Liver (tissue), 9 donors: ENCODE data around the gene C10orf67. TPM values are rescaled to one million over a fixed set of nuclear protein-coding genes. Genes with fewer than 3 reads are reported as not detected.

Source experiments
- DNase-seq: peaks from one replicate; pipeline ENCODE4 v3.0.0-alpha.2; 2017; ENCODE audit warnings: low spot score
- H3K27ac ChIP-seq, 2 donors: one replicate each; pipeline ENCODE4 v1.7.0; 2013; ENCODE audit warnings: inconsistent platforms in 2 of 2, low read length in 2 of 2, control low read depth in 1 of 2, low read depth in 1 of 2, mild to moderate bottlenecking in 1 of 2
- H3K27me3 ChIP-seq, 4 donors: one replicate each; pipeline versions ENCODE4 v1.6.1 to v1.7.0; 2013; ENCODE audit warnings: low read length in 3 of 4, inconsistent platforms in 1 of 4, mild to moderate bottlenecking in 1 of 4, moderate library complexity in 1 of 4; ENCODE audit not compliant: control insufficient read depth in 4 of 4, insufficient read depth in 4 of 4
- H3K36me3 ChIP-seq, 4 donors: one replicate each; pipeline versions ENCODE4 v1.6.1 to v1.7.0; 2013; ENCODE audit warnings: low read length in 3 of 4, mild to moderate bottlenecking in 3 of 4, low read depth in 1 of 4, moderate library complexity in 1 of 4; ENCODE audit not compliant: control insufficient read depth in 4 of 4, insufficient read depth in 3 of 4
- H3K4me1 ChIP-seq, 4 donors: one replicate each; pipeline versions ENCODE4 v1.6.1 to v1.7.0; 2013; ENCODE audit warnings: low read length in 3 of 4, mild to moderate bottlenecking in 3 of 4, moderate library complexity in 1 of 4; ENCODE audit not compliant: control insufficient read depth in 4 of 4, insufficient read depth in 4 of 4
- H3K4me3 ChIP-seq, 3 donors: one replicate each; pipeline versions ENCODE4 v1.6.1 to v1.7.0; 2013; ENCODE audit warnings: low read length in 3 of 3, control low read depth in 1 of 3, low read depth in 1 of 3, mild to moderate bottlenecking in 1 of 3
- H3K9ac ChIP-seq, 2 donors: one replicate each; pipeline ENCODE4 v1.7.0; 2013; ENCODE audit warnings: low read length in 2 of 2, mild to moderate bottlenecking in 2 of 2, moderate library complexity in 2 of 2, control low read depth in 1 of 2, low read depth in 1 of 2
- H3K9me3 ChIP-seq, 4 donors: one replicate each; pipeline versions ENCODE4 v1.6.1 to v1.7.0; 2013; ENCODE audit warnings: low read length in 3 of 4; ENCODE audit not compliant: control insufficient read depth in 4 of 4
- ATF3 ChIP-seq: IDR thresholded peaks from 2 replicates; pipeline ENCODE4 v1.6.1; 2016; ENCODE audit warnings: antibody characterized with exemption
- CTCF ChIP-seq: fragments of 150-350 bp; IDR thresholded peaks from 2 replicates; pipeline ENCODE4 v1.5.1; 2017; ENCODE audit warnings: improper control_type of control experiment, low read depth, low read length; ENCODE audit not compliant: missing input control
- EGR1 ChIP-seq, 2 donors: IDR thresholded peaks; 2 replicates each; pipeline ENCODE4 v1.6.1; 2016 to 2018; ENCODE audit warnings: antibody characterized with exemption in 2 of 2, low read depth in 2 of 2
- FOXA1 ChIP-seq: IDR thresholded peaks from 2 replicates; pipeline ENCODE4 v1.6.1; 2016; ENCODE audit warnings: antibody characterized with exemption
- FOXA2 ChIP-seq: IDR thresholded peaks from 2 replicates; pipeline ENCODE4 v1.6.1; 2016; ENCODE audit warnings: antibody characterized with exemption
- GABPA ChIP-seq, 2 donors: IDR thresholded peaks in 1 of 2; conservative IDR thresholded peaks in 1 of 2; 2 replicates each; pipeline ENCODE4 v1.6.1; 2016; ENCODE audit warnings: antibody characterized with exemption in 2 of 2, mild to moderate bottlenecking in 1 of 2, moderate library complexity in 1 of 2
- HNF4A ChIP-seq, 2 donors: conservative IDR thresholded peaks; 2 replicates each; pipeline ENCODE4 v1.6.1; 2016; ENCODE audit warnings: antibody characterized with exemption in 2 of 2, mild to moderate bottlenecking in 2 of 2
- HNF4G ChIP-seq: IDR thresholded peaks from 2 replicates; pipeline ENCODE4 v1.6.1; 2016; ENCODE audit warnings: antibody characterized with exemption
- JUND ChIP-seq, 2 donors: IDR thresholded peaks; 2 replicates each; pipeline ENCODE4 v1.6.1; 2016; ENCODE audit warnings: antibody characterized with exemption in 2 of 2
- MAX ChIP-seq: IDR thresholded peaks from 2 replicates; pipeline ENCODE4 v1.6.1; 2016; ENCODE audit warnings: antibody characterized with exemption
- NR2F2 ChIP-seq: IDR thresholded peaks from 2 replicates; pipeline ENCODE4 v1.6.1; 2016; ENCODE audit warnings: antibody characterized with exemption
- RAD21 ChIP-seq, 2 donors: IDR thresholded peaks; 2 replicates each; pipeline ENCODE4 v1.6.1; 2016; ENCODE audit warnings: antibody characterized with exemption in 2 of 2, mild to moderate bottlenecking in 2 of 2
- REST ChIP-seq: IDR thresholded peaks from 2 replicates; pipeline ENCODE4 v1.6.1; 2016; ENCODE audit warnings: antibody characterized with exemption, mild to moderate bottlenecking
- RXRA ChIP-seq, 2 donors: IDR thresholded peaks; 2 replicates each; pipeline ENCODE4 v1.6.1; 2017 to 2018; ENCODE audit warnings: antibody characterized with exemption in 2 of 2, mild to moderate bottlenecking in 1 of 2
- SP1 ChIP-seq: IDR thresholded peaks from 2 replicates; pipeline ENCODE4 v1.6.1; 2018; ENCODE audit warnings: antibody characterized with exemption, mild to moderate bottlenecking
- TAF1 ChIP-seq: conservative IDR thresholded peaks from 2 replicates; pipeline ENCODE4 v1.6.1; 2016; ENCODE audit warnings: antibody characterized with exemption, mild to moderate bottlenecking
- YY1 ChIP-seq: IDR thresholded peaks from 2 replicates; pipeline ENCODE4 v1.6.1; 2016; ENCODE audit warnings: antibody characterized with exemption, mild to moderate bottlenecking
- ZBTB33 ChIP-seq: IDR thresholded peaks from 2 replicates; pipeline ENCODE4 v1.6.1; 2016; ENCODE audit warnings: antibody characterized with exemption
- WGBS: extraction: QIAGEN DNeasy Blood & Tissue Kit; methylation state at CpG from one replicate; pipeline ENCODE4 v1.1.7; 2013; 5-methylcytosine and 5-hydroxymethylcytosine counted together
- polyA plus RNA-seq, 2 donors: library from polyadenylated mRNA; stranded (reverse) in 1 of 2; unstranded in 1 of 2; fragments of 200-250 nt in 1 of 2; fragments of >200 nt in 1 of 2; fragmentation: Nextera tagmentation in 1 of 2; extraction: Ambion mirVana in 1 of 2; gene quantifications; one replicate each; pipeline versions ENCODE4 v1.2.1 to v1.2.3, GENCODE V29; 2013 to 2015
- total RNA-seq, 2 donors: library from RNA; depleted of rRNA; stranded (reverse); fragments of >200 nt; gene quantifications; one replicate each; pipeline ENCODE4 v1.2.3, GENCODE V29; 2014
- donor health status: healthy.
- donor health status: healthy.
- donor health status: healthy.
- donor health status: healthy.
- donor health status: healthy.

Gene C10orf67
- total and polyA plus RNA-seq, 4 donors = 0.02 TPM; not detected in 3

- H3K4me3 ChIP-seq = no peak overlapping the region
- H3K9ac ChIP-seq = no peak overlapping the region
- TF ChIP-seq GABPA (IDR thresholded peaks at IDR 0.05 in 1 of 2, conservative IDR thresholded peaks at IDR 0.05 in 1 of 2) (no peak), NR2F2 (no peak), MAX (no peak), HNF4A (conservative IDR thresholded peaks at IDR 0.05) (no peak), REST (no peak), ZBTB33 (no peak), RXRA (IDR thresholded peaks at IDR 0.05) (no peak), JUND (IDR thresholded peaks at IDR 0.05) (no peak), ATF3 (no peak), TAF1 (no peak), FOXA2 (no peak), RAD21 (IDR thresholded peaks at IDR 0.05) (no peak), CTCF (no peak), HNF4G (no peak), YY1 (no peak), EGR1 (IDR thresholded peaks at IDR 0.05; ENCODE audit: low read depth in 2 of 2) (no peak), SP1 (no peak), FOXA1 (no peak)
- H3K36me3 ChIP-seq = no peaks in the 10 kb centered on the region
- H3K4me1 ChIP-seq = no peaks in the 10 kb centered on the region
- DNase-seq = no peak
- H3K27ac ChIP-seq = no peak overlapping the region
- WGBS = 47% methylated on average over 2 of the region's 2 CpGs
- H3K9me3 ChIP-seq = no peaks in the 10 kb centered on the region
- no peaks in the 10 kb centered on the region for H3K27me3 ChIP-seq
Observed at GRCh38 chr10:23284674-23285335, 59.8 kb downstream of the C10orf67 start.
